ENCODE data around the gene DPEP2NB.

DNA sequence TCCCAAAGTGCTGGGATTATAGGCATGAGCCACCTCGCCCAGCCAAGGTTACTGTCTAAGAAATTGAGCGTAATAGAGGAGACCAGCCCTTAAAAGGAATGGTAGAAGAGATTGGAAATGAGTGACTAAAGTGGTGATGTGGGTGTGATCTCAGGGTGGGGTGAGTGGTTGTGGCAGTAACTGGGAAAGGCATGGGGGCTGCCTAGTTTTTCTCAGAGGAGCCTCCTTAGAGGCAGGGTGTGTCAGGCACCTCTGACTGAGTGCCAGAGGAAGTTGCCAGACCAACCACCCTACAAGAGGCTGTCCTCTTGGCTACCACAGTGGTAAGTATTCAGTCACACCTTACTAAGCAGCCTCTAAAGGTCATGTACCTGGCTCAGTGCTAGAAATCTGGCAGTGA, 16.2 kb upstream of the DPEP2NB start:
- TF ChIP-seq, protein P1, sequence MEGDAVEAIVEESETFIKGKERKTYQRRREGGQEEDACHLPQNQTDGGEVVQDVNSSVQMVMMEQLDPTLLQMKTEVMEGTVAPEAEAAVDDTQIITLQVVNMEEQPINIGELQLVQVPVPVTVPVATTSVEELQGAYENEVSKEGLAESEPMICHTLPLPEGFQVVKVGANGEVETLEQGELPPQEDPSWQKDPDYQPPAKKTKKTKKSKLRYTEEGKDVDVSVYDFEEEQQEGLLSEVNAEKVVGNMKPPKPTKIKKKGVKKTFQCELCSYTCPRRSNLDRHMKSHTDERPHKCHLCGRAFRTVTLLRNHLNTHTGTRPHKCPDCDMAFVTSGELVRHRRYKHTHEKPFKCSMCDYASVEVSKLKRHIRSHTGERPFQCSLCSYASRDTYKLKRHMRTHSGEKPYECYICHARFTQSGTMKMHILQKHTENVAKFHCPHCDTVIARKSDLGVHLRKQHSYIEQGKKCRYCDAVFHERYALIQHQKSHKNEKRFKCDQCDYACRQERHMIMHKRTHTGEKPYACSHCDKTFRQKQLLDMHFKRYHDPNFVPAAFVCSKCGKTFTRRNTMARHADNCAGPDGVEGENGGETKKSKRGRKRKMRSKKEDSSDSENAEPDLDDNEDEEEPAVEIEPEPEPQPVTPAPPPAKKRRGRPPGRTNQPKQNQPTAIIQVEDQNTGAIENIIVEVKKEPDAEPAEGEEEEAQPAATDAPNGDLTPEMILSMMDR (IDR thresholded peaks at IDR 0.05), result no peak
- no peak for TF ChIP-seq POLR2A (IDR thresholded peaks at IDR 0.05)
